BLaER1 treated with 17β-estradiol and CSF1 and Interleukin-3, amounts not matched to agents 10 nM and 100 nM (cell line): ENCODE data around the gene CHN2.

Experiments
- H3K27ac ChIP-seq, 11 experiments: shearing (Covaris generic); formaldehyde crosslinking; 2 replicates each; pipeline ENCODE4 v1.8.1; 2022
- H3K27me3 ChIP-seq, 11 experiments: shearing (Covaris generic); formaldehyde crosslinking; 2 replicates each; pipeline ENCODE4 v1.8.1; 2022
- H3K36me3 ChIP-seq, 11 experiments: shearing (Covaris generic); formaldehyde crosslinking; 2 replicates each; pipeline ENCODE4 v1.8.1; 2022
- H3K4me1 ChIP-seq, 10 experiments: shearing (Covaris generic); formaldehyde crosslinking; 2 replicates each; pipeline ENCODE4 v1.8.1; 2022
- H3K4me2 ChIP-seq, 11 experiments: shearing (Covaris generic); formaldehyde crosslinking; 2 replicates each; pipeline ENCODE4 v1.8.1; 2022
- H3K4me3 ChIP-seq, 10 experiments: shearing (Covaris generic); formaldehyde crosslinking; 2 replicates each; pipeline ENCODE4 v1.8.1; 2022
- H3K9ac ChIP-seq, 11 experiments: shearing (Covaris generic); formaldehyde crosslinking; 2 replicates each; pipeline ENCODE4 v1.8.1; 2022
- H3K9me3 ChIP-seq, 11 experiments: shearing (Covaris generic); formaldehyde crosslinking; replicated peaks in 1 of 11; 2 replicates each; pipeline ENCODE4 v1.8.1; 2022
- H4K20me1 ChIP-seq, 11 experiments: shearing (Covaris generic); formaldehyde crosslinking; 2 replicates each; pipeline ENCODE4 v1.8.1; 2022
- Cebpa-rat ChIP-seq, 11 experiments: shearing (Covaris generic); IDR thresholded peaks; 2 replicates each; pipeline ENCODE4 v1.8.1; 2022

Gene CHN2

DNA sequence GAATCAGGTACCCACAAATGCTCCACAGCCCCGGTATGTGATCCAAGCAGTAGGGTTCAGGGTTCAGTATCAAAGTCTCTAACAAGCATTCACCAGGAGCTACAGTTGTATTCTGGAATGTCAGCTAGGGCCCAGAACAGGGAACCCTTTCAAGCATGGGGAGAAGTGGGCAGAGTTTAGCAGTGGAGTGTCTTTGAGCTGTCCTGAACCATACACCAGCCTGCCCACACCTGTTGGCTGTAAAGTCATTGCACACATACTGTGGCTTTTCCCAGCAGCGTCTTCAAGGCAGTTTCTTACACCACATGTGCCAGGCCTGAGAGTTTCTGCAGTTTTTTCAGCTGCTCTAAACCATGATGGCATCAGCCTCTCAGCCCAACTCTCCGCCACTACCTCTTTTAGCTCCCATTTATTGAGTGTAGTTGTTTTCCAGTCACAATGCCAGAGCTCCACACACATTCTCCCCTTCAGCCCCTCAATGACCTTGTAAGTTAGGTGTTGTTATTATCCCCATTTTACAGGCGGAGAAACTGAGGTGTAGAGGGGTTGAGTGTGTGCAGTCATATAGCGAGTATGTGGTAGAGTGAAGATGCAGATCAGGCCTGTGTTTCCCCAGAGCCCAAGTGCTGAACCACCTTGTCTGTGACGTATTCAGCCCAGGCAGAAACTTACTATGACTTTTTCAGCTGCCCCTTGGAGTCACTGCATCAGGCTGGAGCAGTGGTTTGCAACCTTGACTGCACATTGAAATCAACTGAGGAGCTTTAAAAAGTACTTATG lies 83.1 kb downstream of the CHN2 start:
- Histone ChIP-seq H3K9me3 (no peaks in the 10 kb centered on the region), H3K4me3 (no peak overlapping the region), H4K20me1 (no peaks in the 10 kb centered on the region), H3K36me3 (no peaks in the 10 kb centered on the region), H3K4me1 (peaks cover 0 to 10% (median under 1%) of the 10 kb centered on the region in 10 experiments; a peak in 7 of 20 replicates), H3K27me3 (peaks cover 0 to 26% (median 0%) of the 10 kb centered on the region in 11 experiments; a peak in 2 of 22 replicates), H3K9ac (no peak overlapping the region), H3K27ac (no peak overlapping the region), H3K4me2 (no peak overlapping the region)
- no peak for TF ChIP-seq Cebpa-rat (IDR thresholded peaks at IDR 0.05)

DNA sequence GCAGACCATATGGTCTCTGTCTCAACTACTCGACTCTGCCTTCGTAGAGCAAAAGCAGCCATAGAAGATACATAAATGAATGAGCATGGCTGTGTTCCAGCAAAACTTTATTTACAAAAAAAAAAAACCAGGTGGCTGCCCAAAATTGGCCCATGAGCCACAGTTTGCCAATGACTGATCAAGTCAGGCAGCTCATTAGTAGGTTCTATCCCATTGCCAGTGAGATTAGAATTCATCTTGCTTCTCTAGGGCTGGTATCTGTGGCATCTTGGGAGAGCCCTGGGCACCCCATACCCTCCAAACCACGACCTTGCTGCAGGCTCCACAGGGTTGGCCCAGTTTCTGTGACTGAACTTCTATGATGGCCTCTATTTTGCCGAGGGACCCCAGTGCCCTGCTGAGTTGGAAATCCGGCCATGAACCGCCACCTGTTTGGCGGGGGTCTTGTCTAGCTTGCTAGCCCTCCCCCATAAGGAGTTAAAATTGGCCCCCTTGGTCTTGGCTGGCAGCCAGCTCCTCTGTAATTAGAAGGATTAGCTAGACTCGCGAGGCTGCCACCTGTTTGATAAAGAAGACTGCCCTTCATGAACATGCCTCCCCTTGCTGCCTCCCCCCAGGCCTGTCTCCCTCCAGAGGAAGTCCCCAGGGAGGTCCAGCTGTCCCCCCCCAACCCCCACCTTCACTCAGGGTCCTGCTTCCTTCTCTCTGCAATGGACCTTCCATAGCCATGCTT lies 83.9 kb downstream of the CHN2 start:
- H3K4me3 ChIP-seq, result no peak overlapping the region
- H3K27ac ChIP-seq, result no peak overlapping the region
- no peak for TF ChIP-seq Cebpa-rat (IDR thresholded peaks at IDR 0.05)
- H3K9ac ChIP-seq, result no peak overlapping the region
- no peaks in the 10 kb centered on the region for H4K20me1 ChIP-seq
- H3K9me3 ChIP-seq, result no peaks in the 10 kb centered on the region
- peaks cover 0 to 26% (median 0%) of the 10 kb centered on the region in 11 experiments; a peak in 3 of 22 replicates for H3K27me3 ChIP-seq
- peaks cover 0 to 10% (median 3%) of the 10 kb centered on the region in 10 experiments; a peak in 8 of 20 replicates for H3K4me1 ChIP-seq
- H3K4me2 ChIP-seq, result peak overlapping the region in 1 of 11 experiments; percentile 3; a peak in 1 of 22 replicates
- H3K36me3 ChIP-seq, result no peaks in the 10 kb centered on the region

DNA sequence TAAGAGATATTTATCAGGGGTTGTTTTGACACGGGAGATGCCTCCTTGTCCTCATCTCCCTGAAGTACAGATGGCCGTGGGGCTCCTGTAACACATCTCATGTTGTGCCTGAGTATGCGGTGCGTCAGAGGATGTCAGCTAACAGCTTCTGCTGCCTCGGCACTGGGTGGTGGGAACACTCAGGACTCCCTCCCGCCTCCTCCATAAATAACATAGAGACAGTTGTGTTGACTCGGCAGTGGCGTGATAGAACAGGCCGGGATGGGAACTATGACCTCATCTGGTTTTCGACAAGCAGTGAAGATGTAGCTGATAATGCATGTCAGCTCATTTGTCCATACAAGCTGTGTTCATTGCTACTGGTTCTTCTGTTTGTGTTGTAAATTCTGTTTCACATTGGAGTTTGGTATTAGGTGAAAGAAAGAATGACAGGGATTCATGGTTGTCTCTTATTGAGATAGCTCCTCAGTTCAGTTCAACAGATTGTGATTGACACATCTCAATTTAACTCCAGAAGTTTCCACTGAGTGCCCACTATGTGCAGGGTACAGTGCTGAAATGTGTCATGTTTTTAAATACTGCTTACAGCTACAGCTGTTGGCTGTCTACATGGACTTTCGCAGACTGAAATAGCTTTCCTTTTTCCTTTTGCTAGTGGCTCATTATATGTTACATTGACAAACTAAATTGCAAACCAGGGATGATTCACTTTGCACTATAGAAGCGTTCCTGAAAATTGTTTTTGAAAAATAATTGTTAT lies 87.4 kb downstream of the CHN2 start:
- Histone ChIP-seq H3K36me3 (no peaks in the 10 kb centered on the region), H3K4me3 (no peak overlapping the region), H3K4me2 (no peak overlapping the region), H3K9me3 (no peaks in the 10 kb centered on the region), H3K4me1 (peaks cover 0 to 15% (median 11%) of the 10 kb centered on the region in 10 experiments; a peak in 15 of 20 replicates), H4K20me1 (no peaks in the 10 kb centered on the region), H3K27ac (no peak overlapping the region), H3K9ac (no peak overlapping the region), H3K27me3 (peaks cover 0 to 41% (median 0%) of the 10 kb centered on the region in 11 experiments; a peak in 4 of 22 replicates)
- TF ChIP-seq Cebpa-rat (IDR thresholded peaks at IDR 0.05), result no peak

DNA sequence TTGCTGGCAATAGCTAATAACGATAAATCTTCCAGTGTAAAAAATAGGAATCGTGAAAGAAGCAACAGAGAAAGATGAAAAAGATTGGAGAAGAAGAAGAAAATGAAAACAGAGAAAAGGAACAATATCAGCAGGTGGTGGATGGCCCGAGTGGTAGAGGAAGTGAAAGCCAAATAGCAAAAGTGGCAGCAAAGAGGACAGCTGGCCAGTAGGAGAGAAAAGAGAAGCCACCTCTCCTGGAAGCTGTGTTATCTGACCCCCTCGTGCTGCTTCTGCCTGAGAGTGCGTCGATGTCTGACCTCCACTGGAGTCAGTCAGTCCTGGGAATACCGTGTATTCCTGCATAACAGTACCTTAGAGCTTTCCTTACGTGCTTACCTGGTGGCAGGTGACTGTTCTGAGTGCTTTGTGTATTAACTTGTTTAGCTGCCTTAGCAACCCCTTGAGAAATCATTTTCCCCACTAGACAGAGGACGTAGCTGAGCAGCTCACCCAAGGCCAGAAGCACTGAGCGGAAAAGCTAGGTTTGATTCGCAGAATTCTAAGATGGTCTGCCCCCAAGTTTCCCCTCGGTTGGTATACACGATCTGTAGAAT lies 88.3 kb downstream of the CHN2 start:
- Histone ChIP-seq H3K27ac (no peak overlapping the region), H3K36me3 (no peaks in the 10 kb centered on the region), H3K27me3 (peaks cover 0 to 47% (median 0%) of the 10 kb centered on the region in 11 experiments; a peak in 4 of 22 replicates), H3K4me3 (no peak overlapping the region), H3K9ac (no peak overlapping the region), H3K4me2 (peak overlapping the region in 1 of 11 experiments; percentile 22; a peak in 2 of 22 replicates), H4K20me1 (no peaks in the 10 kb centered on the region), H3K9me3 (no peaks in the 10 kb centered on the region), H3K4me1 (peaks cover 0 to 15% (median 11%) of the 10 kb centered on the region in 10 experiments; a peak in 15 of 20 replicates)
- TF ChIP-seq Cebpa-rat (IDR thresholded peaks at IDR 0.05), result no peak

DNA sequence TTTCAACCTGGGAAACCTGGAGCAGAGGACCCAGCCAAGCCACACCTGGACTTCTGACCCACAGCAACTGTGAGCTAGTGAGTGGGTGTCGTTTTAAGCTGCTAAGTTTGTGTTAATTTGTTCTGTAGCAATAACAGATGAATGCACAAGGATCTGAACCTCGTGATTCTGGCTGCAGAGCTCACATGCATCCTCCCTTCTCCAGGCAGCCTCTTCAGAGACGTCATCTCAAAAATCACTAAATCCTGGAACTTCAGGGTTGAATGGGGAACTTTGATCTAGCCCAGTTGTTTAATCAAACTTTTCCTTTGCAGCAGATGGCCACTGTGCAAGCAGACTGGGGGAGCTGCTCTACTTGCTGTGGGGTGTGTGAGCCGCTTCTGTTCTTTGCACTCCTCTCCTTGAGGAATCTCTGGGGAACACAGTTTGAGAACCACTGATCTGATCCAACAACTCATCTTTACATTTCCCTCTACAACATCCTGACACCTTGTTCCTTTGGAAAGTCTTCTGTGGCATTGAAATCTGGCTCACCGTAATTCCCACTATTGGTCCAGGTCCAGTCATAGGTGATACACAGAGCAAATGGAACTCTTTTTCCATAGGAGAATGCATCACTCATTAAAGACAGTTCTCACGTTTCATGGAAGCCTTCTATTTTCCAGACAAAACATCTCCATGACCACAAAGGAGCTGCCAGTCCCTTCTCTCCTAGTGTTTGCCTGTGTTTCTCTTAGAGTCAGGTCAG lies 90.3 kb downstream of the CHN2 start:
- H3K27ac ChIP-seq, result no peak overlapping the region
- no peak overlapping the region for H3K9ac ChIP-seq
- peaks cover 0 to 15% (median 11%) of the 10 kb centered on the region in 10 experiments; a peak in 15 of 20 replicates for H3K4me1 ChIP-seq
- no peak for TF ChIP-seq Cebpa-rat (IDR thresholded peaks at IDR 0.05)
- H3K4me2 ChIP-seq, result peak overlapping the region in 10 of 11 experiments; percentile 12 to 62 (median 46); a peak in 16 of 22 replicates
- H3K36me3 ChIP-seq, result no peaks in the 10 kb centered on the region
- H3K9me3 ChIP-seq, result no peaks in the 10 kb centered on the region
- peaks cover 0 to 55% (median 0%) of the 10 kb centered on the region in 11 experiments; a peak in 4 of 22 replicates for H3K27me3 ChIP-seq
- no peak overlapping the region for H3K4me3 ChIP-seq
- 0 out of 22 replicates have a peak, but pooled peaks cover 0 to 5% (median 0%) of the 10 kb centered on the region in 11 experiments for H4K20me1 ChIP-seq

DNA sequence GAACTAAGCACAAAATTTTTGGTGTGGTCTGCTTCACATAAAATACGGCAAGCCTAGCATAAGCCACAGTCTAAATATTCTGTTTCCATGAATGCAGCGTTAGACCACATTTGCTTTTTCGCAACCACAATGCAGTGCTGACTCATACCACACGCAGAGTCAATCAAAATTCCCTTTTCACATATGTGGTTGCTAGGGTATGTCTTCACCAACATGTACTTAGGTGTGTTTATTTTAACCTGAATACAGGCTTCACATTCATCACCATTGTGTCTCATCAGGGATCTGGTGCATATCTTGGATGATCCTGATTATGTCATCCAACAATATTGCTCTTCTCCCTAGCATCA lies 90.8 kb downstream of the CHN2 start:
- H3K4me3 ChIP-seq, result no peak overlapping the region
- H3K4me1 ChIP-seq, result peaks cover 0 to 15% (median 11%) of the 10 kb centered on the region in 10 experiments; a peak in 15 of 20 replicates
- TF ChIP-seq Cebpa-rat (IDR thresholded peaks at IDR 0.05), result no peak
- peaks cover 0 to 60% (median 0%) of the 10 kb centered on the region in 11 experiments; a peak in 4 of 22 replicates for H3K27me3 ChIP-seq
- H4K20me1 ChIP-seq, result 0 out of 22 replicates have a peak, but pooled peaks cover 0 to 5% (median 0%) of the 10 kb centered on the region in 11 experiments
- H3K36me3 ChIP-seq, result no peaks in the 10 kb centered on the region
- no peaks in the 10 kb centered on the region for H3K9me3 ChIP-seq
- H3K4me2 ChIP-seq, result peak overlapping the region in 10 of 11 experiments; percentile 12 to 62 (median 46); a peak in 16 of 22 replicates
- no peak overlapping the region for H3K9ac ChIP-seq
- H3K27ac ChIP-seq, result no peak overlapping the region

DNA sequence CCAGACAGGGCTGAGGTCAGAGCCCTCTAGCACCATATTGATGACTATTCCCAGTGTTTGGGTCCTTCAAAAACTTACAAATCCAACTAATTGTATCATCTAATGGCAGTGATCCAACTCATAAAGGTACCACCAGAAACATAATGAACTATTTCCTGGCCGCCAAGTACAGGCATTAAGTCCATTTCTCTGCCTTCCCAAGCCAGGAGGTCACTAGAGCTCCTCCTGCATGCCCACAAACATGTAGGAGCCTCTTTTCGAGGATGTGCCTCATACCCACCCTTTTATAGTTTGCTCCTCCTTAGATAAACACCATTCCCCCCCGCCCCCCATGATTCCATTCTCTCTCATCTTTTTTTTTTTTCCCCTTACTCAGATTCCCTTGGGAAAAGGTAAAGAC lies 91.3 kb downstream of the CHN2 start:
- Histone ChIP-seq H3K9me3 (no peaks in the 10 kb centered on the region), H3K27me3 (peaks cover 0 to 64% (median 0%) of the 10 kb centered on the region in 11 experiments; a peak in 4 of 22 replicates), H3K4me1 (peaks cover 0 to 15% (median 11%) of the 10 kb centered on the region in 10 experiments; a peak in 15 of 20 replicates), H3K4me3 (no peak overlapping the region), H3K27ac (no peak overlapping the region), H3K9ac (no peak overlapping the region), H4K20me1 (0 out of 22 replicates have a peak, but pooled peaks cover 0 to 5% (median 0%) of the 10 kb centered on the region in 11 experiments), H3K4me2 (peak overlapping the region in 3 of 11 experiments; percentile 17 to 62 (median 59); a peak in 4 of 22 replicates), H3K36me3 (no peaks in the 10 kb centered on the region)
- TF ChIP-seq Cebpa-rat (IDR thresholded peaks at IDR 0.05), result no peak
